Measurements from ENCODE around the gene OCLN.
"Not testable (repeated sequence)": the region's sequence is repeated elsewhere in the genome, so short reads cannot be mapped to it uniquely, and the experiment has no call there.

- not testable (repeated sequence) for TF ChIP-seq EZH2 (IDR thresholded peaks at IDR 0.05; ENCODE audit: borderline replicate concordance, low read depth, low read length); ZNF175 (CRISPR knock-in tag; IDR thresholded peaks at IDR 0.05; ENCODE audit: low read depth); CHD4 (IDR thresholded peaks at IDR 0.05; ENCODE audit: insufficient read depth, insufficient replicate concordance, low read depth, low read length, poor library complexity, severe bottlenecking); SMAD3 (CRISPR knock-in tag; conservative IDR thresholded peaks at IDR 0.05); ZNF609 (CRISPR knock-in tag; IDR thresholded peaks at IDR 0.05; ENCODE audit: borderline replicate concordance); RBBP5 (IDR thresholded peaks at IDR 0.05; ENCODE audit: borderline replicate concordance, insufficient read depth, low read length, poor library complexity, severe bottlenecking); TCF7 (IDR thresholded peaks at IDR 0.05; ENCODE audit: borderline replicate concordance); NCOA2 (IDR thresholded peaks at IDR 0.05; ENCODE audit: partially characterized antibody in 2 of 2); GATA2 (CRISPR knock-in tag; IDR thresholded peaks at IDR 0.05); CTCF (IDR thresholded peaks at IDR 0.05 in 2 of 3, conservative IDR thresholded peaks at IDR 0.05 in 1 of 3; ENCODE audit: insufficient read depth in 2 of 3, low read depth in 1 of 3, low read length in 3 of 3)
- TF ChIP-seq, protein P1, sequence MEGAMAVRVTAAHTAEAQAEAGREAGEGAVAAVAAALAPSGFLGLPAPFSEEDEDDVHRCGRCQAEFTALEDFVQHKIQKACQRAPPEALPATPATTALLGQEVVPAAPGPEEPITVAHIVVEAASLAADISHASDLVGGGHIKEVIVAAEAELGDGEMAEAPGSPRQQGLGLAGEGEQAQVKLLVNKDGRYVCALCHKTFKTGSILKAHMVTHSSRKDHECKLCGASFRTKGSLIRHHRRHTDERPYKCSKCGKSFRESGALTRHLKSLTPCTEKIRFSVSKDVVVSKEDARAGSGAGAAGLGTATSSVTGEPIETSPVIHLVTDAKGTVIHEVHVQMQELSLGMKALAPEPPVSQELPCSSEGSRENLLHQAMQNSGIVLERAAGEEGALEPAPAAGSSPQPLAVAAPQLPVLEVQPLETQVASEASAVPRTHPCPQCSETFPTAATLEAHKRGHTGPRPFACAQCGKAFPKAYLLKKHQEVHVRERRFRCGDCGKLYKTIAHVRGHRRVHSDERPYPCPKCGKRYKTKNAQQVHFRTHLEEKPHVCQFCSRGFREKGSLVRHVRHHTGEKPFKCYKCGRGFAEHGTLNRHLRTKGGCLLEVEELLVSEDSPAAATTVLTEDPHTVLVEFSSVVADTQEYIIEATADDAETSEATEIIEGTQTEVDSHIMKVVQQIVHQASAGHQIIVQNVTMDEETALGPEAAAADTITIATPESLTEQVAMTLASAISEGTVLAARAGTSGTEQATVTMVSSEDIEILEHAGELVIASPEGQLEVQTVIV (CRISPR knock-in tag; IDR thresholded peaks at IDR 0.05; ENCODE audit: borderline replicate concordance) = not testable (repeated sequence)
These were observed 114.2 kb downstream of the OCLN start for GRCh38 chr5:69606839-69607238.

All from K562 (cell line).